Gastrocnemius medialis (tissue), 4 donors: Measurements from ENCODE around the gene SLC18A2.

ENCODE experiments used
- POLR2A ChIP-seq, 2 donors: fragments of 450-650 bp; IDR thresholded peaks; one replicate each; pipeline ENCODE4 v1.6.1; 2017; ENCODE audit warnings: antibody characterized with exemption in 2 of 2, mild to moderate bottlenecking in 2 of 2, moderate library complexity in 2 of 2
- TF ChIP-seq, protein P1 (sequence below), 5 experiments: fragments of 450-650 bp in 3 of 5; fragments of 200-600 bp in 2 of 5; sonication (generic) in 2 of 5; IDR thresholded peaks in 4 of 5; conservative IDR thresholded peaks in 1 of 5; 1 replicate in 4 of 5; 2 replicates in 1 of 5; pipeline ENCODE4 v1.5.1; 2016 to 2019; ENCODE audit warnings: antibody characterized with exemption in 5 of 5, mild to moderate bottlenecking in 3 of 5, moderate library complexity in 3 of 5

DNA sequence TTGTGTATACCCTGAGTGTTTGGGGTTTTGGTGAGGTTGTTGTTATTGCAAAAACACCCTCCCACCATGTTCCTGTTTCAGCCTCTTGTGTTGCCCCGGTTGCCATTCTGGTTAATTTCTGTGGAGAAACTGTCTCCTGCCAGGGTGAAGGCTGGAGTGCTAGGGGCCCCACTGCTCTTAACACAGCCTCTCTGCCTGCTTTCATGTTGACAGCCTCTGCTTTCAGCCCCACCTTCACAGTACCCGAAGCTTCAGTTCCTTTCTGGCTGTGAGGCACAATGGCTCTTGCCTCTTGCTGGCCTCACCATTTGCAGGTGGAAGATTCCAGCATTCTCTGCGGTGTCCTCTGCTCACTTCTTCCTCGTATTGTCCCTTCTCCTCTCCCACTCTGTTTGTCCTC lies 19.2 kb downstream of the SLC18A2 start:
- TF ChIP-seq, protein P1, sequence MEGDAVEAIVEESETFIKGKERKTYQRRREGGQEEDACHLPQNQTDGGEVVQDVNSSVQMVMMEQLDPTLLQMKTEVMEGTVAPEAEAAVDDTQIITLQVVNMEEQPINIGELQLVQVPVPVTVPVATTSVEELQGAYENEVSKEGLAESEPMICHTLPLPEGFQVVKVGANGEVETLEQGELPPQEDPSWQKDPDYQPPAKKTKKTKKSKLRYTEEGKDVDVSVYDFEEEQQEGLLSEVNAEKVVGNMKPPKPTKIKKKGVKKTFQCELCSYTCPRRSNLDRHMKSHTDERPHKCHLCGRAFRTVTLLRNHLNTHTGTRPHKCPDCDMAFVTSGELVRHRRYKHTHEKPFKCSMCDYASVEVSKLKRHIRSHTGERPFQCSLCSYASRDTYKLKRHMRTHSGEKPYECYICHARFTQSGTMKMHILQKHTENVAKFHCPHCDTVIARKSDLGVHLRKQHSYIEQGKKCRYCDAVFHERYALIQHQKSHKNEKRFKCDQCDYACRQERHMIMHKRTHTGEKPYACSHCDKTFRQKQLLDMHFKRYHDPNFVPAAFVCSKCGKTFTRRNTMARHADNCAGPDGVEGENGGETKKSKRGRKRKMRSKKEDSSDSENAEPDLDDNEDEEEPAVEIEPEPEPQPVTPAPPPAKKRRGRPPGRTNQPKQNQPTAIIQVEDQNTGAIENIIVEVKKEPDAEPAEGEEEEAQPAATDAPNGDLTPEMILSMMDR (IDR thresholded peaks at IDR 0.05 in 4 of 5, conservative IDR thresholded peaks at IDR 0.05 in 1 of 5) = no peak
- TF ChIP-seq POLR2A (IDR thresholded peaks at IDR 0.05) = no peak
